Ovary (tissue), 3 donors: ENCODE results near the gene PSENEN.

ENCODE experiments used
- EP300 ChIP-seq: sonication (generic); formaldehyde crosslinking; IDR thresholded peaks from one replicate; pipeline ENCODE4 v1.6.1; 2017; ENCODE audit warnings: antibody characterized with exemption
- POLR2A ChIP-seq: fragments of 450-650 bp; IDR thresholded peaks from one replicate; pipeline ENCODE4 v1.6.1; 2017; ENCODE audit warnings: antibody characterized with exemption, mild to moderate bottlenecking, moderate library complexity
- TF ChIP-seq, protein P1 (sequence below), 3 donors: fragments of 450-650 bp in 2 of 3; fragments of 200-600 bp in 1 of 3; IDR thresholded peaks; one replicate each; pipeline versions ENCODE4 v1.5.1 to v1.8.0; 2016 to 2022; ENCODE audit warnings: antibody characterized with exemption in 3 of 3, mild to moderate bottlenecking in 1 of 3
- donor health status: DM: no; HTN: no; CAD: no.

DNA sequence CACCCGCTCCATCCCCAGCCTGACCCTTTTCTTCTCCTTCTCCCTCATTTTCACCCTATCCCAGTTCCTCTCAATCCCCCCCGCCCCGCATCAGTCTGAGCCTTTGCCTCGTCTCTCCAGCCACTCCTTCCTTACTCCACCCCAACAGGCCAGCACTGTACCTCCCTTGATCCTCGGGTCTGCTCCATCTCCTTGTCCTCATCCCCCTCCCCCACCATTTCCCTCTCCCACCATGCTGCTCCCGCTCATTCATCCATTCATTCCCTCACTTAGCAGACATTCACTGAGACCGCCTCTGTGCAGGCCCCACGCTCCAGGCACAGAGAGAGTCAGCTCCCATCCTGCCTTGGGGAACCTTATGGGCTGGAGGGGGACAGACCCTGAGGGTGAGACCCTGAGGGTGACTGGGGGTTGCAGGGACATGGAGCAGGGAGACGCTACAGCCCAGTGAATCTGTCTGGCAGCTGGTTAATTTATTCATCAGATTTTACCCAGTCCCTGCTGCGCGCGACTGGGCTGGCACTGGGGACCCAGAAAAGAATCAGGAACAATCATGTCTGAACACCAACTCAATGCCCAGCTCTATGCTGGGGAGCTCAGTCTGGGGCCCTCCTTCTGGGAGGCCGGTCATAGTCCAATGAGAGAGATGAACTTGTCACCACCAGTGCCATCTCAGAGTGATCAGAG is 30.8 kb downstream of the PSENEN start:
- TF ChIP-seq, protein P1, sequence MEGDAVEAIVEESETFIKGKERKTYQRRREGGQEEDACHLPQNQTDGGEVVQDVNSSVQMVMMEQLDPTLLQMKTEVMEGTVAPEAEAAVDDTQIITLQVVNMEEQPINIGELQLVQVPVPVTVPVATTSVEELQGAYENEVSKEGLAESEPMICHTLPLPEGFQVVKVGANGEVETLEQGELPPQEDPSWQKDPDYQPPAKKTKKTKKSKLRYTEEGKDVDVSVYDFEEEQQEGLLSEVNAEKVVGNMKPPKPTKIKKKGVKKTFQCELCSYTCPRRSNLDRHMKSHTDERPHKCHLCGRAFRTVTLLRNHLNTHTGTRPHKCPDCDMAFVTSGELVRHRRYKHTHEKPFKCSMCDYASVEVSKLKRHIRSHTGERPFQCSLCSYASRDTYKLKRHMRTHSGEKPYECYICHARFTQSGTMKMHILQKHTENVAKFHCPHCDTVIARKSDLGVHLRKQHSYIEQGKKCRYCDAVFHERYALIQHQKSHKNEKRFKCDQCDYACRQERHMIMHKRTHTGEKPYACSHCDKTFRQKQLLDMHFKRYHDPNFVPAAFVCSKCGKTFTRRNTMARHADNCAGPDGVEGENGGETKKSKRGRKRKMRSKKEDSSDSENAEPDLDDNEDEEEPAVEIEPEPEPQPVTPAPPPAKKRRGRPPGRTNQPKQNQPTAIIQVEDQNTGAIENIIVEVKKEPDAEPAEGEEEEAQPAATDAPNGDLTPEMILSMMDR (IDR thresholded peaks at IDR 0.05): no peak
- TF ChIP-seq POLR2A (no peak), EP300 (no peak)
